NCI-H510A treated with DMSO at 0.1 percent for 48 hours (cell line): ENCODE data around the gene LGALS4.
"Not testable (repeated sequence)": the region's sequence is repeated elsewhere in the genome, so short reads cannot be mapped to it uniquely, and the experiment has no call there.

Source experiments
- DNase-seq: peaks from one replicate; lab custom pipeline; 2025; lab: John Stamatoyannopoulos, UW

The LGALS4 gene

DNA sequence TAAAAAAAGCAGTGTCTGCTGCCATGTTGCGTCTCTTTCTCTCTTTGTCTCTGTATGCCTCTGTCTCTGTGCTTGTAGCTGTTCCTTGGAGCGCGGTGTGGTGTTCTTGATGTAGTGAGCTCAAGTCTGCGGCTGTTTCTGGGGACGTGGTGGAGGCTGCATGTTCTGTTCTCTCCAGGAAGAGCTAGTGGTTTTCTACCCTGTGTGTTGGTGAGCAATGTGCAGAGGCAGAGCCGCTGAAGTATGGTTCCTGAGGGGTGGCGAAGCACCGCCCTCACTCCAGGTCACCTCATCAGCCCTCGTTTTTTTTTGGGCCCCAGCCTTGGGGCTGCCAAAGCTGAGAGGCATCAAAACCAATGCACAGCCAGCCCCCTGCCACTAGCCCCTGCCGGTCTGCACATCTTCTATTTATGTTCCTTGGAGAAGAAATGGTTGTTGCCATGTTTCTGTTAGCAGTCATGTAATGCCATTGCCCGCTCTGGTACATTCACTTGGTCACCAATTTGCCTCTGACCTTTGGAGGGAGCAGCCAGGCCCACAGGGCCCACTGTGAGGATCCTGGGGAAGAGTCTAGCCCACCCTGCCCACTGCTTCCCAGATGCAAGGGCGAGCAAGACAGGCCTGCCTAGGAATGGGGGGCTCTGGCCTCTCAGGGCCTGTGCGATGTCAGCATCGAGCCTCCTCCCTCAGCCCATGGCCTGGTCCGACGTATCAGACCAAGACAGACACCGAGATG, 29.9 kb upstream of the LGALS4 start:
- DNase-seq: no peak

DNA sequence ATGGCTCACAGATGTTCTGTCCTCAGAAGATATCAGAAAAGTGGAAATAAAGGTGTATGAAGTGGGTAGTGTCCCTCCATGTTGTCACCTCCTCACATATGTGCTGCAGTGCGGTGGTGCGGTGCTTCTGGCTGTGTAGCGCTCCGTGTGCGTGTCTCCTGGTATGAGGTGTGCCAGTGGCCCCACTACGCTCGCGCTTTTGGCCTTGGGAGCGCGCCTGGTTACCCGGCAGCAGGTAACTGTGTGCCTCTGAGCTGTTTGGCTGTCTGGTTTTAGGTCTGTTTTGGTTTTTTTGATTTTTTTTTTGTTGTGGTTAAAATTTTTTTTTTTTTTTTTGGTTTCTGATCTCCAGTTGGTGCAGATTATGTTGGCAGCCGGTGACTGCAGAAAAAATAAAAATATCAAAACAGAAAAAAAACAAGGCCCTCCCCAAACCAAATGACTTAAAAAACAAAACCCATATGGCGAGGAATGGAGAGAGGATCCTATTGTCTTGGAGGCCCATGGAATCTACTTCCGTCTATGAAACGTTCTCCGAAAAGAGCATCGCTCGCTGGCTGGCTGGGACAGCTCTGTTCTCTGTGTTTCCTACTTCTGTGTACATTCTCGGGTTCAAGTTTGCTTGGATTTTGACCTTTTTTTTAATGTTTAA, 29.2 kb upstream of the LGALS4 start:
- no peak for DNase-seq

DNA sequence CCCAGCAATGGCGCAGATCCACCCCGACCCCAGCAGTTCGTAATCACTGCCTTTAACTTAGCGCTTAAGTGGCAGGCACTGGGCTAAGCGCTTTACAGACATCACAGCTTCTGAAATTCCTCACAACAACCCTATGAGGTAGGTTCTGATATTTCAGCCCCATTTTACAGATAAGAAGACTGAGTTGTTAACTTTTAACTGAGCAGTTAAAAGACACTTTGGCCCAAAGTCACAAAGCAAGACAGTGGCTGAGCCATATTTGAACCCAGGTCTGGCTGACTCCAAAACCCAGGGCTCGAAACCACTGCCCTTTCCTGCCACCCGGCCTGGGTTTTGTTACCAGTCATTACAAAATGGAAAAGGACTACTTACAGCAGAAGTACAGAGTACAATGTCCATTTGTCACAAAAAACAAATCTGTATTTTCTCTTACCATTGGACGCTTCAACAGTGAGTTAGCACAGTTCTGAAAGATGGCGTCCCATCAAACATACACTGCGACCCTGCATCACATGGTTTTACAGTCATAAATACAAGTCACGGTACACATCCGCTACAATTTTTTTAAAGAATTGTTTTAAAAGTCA, 28.5 kb upstream of the LGALS4 start:
- no peak for DNase-seq

DNA sequence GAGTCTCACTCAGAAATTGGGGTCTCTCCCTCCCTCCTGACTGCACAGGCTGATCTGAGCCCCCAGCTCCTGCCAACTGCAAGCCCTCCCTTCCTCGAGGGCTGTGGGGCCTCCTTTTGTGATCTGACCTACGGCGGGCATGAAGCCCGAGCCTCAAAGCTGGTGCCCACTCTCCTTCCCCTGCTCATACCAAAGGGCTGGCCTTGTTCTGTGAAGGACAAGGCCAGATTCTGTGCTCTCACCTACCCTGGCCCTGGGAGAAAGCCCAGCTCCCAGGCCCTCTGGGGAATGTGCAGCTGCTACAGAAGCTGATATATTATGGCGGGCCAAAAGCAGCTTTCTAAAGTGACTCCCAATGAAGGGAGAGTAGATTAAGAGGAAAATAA, 27.8 kb upstream of the LGALS4 start:
- no peak for DNase-seq

DNA sequence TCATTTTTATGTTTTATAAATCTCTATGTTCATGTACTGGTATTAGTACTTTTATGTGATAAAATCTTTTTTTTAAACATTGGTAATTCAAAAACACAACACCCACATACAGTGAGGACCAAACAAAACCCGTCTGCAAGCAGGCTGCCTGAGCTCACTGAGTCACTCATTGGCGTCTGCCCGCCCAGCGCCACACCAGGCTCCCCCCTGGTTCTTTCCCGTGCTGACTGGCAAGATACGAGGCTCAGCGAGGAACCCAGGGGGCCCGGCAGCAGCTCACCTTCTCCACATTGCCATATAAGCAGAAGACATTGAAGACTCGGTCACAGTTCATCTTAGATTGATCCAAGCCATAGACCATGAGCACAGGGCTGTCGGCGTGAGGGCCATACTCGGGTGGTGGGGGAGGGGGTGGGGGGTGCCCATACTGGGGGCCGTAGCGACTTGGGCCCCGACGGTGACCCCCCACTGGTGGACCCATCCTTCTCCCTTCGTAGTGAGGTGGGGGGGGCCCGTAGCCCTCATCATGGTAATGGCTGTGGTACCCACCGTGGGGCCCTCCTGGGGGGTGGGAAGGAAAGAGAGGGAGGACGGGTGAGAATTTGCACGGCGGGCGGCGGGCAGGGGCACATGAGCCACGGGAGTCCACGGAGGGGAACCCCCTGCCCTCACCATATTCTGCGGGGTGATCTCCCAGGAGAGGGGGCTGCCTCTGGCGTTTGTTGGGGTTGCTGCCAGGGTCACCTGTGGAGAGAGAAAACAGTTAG, 27.3 kb upstream of the LGALS4 start:
- no peak for DNase-seq

DNA sequence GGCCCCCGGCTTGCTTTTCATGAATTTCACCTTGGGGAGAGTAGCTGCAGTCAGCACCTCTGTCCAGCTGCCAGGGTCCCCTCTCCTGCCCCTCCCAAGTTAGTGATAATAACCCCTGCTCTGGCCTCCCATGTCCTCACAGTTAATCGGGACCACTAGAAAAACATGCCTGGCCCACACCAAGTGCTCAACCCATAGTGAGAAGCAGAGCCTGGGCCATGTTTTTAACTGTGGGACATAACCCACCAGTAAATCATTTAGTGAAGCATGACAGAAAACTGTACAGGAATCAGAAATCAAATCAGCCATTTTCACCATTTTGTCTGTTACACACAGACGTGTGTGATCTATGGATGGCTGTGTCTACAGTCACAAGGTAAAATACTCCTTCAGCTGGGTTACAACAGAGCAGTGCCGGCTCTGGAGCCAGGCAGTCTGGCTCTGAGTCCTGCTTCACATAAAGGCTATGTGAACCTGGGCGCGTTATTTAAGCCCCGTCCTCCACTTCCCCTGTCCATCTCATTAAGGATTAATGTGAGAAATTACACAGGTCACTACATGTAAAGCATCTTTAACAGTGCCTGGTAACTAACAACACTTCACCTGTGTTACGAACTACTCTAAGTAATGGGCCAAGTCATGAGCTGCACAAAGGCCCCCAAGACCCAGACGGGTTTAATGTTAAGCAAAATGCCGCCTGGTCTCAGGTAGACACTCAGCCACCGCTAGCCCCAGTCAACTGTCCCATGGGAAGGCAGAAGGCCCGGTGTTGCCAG, 26.4 kb upstream of the LGALS4 start:
- DNase-seq: no peak

DNA sequence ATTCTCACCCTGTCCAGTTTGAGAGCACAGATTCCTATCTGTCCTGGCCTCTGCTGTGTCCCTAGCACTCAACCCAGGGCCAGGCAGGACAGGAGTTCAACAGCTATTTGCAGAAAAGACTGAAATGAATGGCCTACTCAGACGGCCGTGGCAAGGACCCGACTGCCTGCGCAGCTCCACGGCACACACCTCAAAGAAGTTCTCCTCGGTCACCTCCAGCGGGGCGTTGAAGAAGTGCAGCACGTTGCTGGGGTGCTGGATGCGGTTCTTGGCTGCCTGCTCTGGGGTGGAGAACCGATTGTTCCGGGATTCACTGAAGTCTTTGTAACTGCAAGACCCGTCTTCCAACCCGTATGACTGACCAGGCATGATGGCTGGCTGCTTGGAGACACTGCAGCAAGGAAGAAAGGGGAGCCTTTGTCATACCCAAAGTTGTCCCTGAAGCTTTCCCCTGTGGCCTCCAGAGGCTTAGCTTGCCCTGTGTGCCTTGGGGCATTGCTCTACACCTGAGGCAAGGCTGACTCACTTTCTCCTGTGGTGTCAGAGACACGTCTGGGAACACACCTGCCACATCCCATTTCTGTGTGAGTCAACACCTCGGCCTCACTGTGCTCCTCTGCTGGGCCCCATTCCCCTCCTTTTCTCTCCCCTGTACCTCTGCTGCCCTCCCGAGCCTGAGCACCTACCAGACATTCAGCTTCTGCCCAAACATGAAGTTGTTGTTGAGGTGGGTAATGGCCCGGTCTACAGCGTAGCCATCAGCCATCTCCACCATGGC, 25.7 kb upstream of the LGALS4 start:
- no peak for DNase-seq

DNA sequence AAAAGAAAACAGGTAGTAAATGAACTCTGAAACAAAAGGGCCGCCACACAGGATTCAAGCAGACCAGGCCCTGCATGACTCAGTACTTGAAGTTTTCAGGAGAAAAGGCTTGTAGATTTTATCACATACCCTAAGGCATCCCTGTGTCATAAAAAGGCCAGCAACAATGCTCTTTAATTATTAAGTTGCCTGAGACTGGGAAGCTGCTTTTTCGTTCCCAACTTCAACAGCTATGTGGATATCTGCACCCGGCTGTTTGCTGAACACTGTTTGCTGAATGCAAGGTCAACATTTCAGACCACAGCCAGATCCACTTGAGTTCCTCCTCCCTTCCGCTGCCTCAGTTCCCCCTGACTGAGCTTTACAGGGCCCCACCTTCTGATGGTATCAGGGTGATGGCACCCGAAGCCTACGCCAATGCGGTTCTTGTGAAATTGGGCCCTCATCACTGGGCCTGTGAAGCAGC, 24.9 kb upstream of the LGALS4 start:
- peak; percentile 6 for DNase-seq

DNA sequence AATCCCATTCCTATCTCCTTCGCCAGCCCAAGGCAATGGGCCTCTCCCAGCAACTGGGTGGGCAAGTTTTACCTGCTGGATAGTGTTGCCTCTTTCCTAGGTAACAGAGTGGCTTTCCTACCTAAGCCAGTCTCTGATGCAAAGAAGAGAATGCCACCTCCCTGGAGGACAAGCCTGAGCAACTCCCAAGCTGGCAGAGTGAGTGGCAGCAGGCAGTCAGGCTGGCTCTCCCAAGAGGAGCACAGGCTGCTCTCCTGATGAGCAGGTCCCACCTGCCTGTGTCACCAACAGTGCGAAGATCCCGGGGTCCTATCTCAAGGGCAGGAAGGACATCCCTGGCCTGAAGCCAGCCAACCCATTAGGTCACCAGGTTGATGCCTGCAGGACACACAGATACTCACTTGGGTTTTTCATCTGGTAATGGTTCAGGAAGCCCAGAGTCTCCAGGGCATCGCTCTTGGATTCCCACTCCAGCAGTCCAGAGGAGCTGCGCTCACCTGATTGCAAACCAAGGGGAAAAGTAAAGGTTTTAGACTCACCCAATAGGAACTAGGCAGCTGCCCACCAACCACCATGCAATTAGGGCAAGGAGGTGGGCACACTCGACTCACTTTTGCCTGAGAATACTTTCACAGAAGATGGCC, 24.4 kb upstream of the LGALS4 start:
- DNase-seq: no peak

DNA sequence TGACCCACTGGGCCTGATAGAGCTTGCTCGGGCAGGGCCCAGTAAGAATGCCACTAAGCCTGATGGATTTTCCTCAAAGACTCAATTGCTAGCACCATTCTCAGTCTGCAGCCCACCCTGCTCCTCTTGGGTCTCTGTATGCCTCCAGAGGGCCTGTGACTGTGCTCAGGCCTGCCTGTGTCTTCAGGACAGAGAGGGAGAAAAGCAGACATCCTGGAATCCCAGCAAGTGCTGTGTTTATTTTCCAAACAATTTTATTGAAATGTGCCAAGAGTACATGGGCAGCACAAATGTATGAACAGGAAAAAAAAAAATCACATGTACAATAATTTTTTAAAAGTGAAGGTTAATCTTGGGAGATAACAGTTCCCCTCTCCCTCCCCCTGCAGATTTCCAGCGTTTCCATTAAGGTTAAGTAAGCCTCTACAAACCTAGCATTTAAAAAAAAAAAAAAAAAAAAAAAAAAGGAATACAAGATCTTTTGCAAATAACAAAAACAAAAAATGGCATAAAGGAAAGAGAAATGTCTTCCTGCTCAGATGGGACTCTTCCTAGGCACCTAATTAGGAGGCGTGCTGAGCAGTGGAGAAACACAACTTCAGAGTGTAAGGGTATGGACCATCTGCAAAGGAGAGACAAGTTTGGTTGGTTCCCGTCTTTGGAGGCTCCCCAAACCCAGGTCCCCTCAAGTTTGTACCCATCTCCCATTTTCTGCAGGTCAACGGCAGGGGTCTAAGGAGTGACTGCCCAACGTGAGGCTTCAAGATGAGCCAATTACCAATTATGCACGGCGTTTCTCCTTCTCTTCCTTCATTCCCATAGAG, 23.6 kb upstream of the LGALS4 start:
- DNase-seq: no peak

DNA sequence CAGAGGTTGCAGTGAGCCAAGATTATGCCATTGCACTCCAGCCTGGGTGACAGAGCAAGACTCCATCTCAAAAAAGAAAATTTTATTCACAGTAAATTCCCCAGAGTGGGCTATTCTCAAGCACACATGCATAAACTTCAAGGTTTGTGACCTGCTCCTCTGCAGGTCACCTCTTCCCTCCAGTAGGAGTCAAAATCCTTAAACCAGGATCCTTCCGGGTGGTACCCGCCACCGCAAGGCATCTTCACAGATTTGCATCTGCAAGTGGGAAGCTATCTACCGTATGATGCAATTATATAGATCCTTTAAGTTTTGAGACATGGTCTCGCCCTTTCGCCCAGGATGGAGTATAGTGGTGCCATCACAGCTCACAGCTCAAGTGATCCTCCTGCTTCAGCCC, 21.8 kb upstream of the LGALS4 start:
- no peak for DNase-seq

DNA sequence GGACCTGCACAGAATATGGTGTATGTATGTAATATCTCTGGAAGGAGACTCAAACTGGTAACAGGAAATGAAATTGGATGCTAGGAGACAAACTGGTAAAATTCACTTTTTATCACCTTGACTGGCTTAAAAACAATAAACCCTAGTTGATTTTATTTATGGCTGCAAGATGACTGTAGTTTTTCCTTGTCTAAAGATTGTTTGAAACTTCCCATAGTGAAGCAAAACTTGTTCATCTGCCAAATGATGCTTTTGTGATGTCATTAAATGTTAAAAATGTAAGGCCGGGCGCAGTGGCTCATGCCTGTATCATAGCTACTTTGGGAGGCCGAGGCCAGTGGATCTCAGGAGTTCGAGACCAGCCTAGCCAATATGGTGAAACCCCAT, 21.4 kb upstream of the LGALS4 start:
- DNase-seq: no peak

DNA sequence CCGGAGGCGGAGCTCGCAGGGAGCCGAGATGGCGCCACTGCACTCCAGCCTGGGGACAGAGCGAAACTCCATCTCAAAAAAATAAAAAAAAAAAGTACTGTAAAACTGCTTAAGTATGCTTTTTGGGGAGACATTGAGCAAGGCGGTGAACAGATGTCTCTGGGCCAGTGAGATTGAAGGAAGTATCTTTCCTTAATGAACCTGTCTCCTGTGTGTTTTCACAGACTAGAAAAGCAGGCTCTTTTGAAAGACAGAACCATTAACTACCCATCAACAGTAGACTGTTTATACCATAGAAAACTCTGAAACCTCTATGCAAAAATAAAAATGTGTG, 20.3 kb upstream of the LGALS4 start:
- no peak for DNase-seq

DNA sequence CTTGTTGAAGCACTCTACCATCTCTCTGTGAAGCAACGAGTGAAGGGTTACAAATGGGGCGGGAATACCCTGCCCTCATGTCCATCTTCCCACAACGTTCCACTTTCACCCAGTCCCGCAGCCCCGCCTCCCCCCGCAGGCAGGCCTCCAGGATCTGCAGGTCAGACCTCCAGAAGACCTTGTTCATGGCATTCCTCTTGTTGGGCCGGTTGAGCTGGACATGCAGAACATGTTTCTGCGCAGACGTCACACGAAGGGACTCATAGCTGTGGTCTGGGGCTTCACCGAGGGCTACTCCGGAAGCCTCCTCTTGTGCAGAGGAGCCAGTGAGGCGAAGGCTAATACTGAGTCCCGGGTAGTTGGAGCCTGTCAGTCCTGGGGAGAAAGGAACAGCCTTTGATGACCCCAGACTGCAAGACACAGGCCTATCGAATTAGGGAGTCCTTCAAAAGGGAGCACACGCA, 18.4 kb upstream of the LGALS4 start:
- DNase-seq: peak; percentile 69

DNA sequence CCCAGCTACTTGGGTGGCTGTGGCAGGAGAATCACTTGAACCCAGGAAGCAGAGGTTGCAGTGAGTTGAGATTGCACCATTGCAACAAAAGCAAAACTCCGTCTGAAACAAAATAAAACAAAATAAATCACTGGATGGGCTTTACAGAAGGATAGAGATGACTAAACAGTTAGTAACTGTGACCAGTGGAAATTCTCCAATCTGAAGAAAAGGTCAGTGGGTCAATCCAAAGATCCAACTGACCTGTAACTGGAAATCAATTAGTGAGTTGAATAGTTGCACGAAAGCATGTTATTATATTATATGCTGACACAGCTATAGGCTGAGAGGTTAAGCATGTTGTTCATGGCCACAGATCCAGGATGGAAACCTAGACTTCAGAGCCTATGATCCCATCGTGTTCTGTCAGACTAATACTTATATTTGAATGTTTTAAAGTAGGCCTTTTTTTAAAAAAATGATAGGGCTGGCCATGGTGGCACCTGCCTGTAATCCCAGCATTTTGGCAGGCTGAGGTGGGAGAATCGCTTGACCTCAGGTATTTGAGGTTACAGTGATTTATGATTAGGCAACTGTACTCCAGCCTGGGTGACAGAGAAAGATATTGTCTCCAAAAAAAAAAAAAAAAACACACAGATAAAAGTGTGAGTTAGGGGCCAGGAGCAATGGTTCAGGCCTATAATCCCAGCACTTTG, 17.4 kb upstream of the LGALS4 start:
- no peak for DNase-seq

DNA sequence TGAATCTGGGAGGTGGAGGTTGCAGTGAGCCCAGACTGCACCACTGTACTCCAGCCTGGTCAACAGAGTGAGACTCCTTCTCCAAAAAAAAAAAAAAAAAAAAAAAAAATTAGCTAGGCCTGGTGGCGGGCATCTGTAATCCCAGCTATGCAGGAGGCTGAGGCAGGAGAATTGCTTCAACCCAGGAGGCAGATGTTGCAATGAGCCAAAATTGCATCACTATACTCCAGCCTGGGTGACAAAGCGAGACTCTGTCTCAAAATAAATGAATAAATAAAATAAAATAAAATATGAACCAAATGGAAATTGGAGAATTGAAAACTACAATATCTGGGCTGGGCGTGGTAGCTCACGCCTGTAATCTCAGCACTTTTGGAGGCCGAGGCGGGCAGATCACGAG, 16.5 kb upstream of the LGALS4 start:
- DNase-seq: not testable (repeated sequence)

DNA sequence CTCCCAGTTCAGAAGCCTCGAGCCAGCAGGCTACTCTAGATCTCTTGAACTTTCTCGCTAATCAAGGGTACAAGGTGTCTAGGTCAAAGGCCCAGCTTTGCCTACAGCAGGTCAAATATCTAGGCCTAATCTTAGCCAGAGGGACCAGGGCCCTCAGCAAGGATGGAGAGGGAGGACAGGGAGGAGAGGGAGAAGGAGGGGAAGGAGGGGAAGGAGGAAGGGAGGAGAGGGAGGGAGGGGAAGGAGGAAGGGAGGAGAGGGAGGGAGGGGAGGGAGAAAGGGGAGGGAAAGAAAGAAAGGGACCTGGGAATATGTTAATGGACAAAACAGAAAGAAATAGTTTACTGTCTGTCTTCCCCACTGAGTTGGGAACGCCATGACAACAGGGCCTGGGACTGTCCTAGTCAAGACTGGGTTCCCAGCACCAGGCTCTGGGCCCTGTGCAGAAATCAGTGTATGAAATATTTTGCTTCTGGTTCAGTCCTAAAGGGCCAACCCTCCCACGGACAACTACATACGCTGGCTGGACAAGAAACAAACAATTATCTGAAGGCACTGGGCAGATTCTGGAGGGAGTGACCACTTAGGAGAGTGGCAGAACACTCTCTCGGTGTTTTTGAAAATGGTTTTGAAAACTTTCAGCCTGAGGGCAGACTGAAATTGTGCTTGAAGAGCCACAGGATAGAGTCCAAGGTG, 14.3 kb upstream of the LGALS4 start:
- DNase-seq: no peak

DNA sequence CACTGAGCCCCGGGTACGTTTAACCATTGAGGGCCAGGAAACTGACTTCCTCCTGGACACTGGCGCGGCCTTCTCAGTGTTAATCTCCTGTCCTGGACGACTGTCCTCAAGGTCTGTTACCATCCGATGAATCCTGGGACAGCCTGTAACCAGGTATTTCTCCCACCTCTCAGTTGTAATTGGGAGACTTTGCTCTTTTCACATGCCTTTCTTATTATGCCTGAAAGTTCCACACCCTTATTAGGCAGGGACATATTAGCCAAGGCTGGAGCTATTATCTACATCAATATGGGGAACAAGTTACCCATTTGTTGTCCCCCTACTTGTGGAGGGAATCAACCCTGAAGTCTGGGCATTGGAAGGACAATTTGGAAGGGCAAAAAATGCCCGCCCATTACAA, 13.2 kb upstream of the LGALS4 start:
- DNase-seq: not testable (repeated sequence)
